Stimulated activated memory B cell treated with anti-CD40 and anti-IgM and Interleukin-4, amounts not matched to agents 10 μg/mL and 1 μg/mL and 100 μg/mL, for 72 hours (primary cell): ENCODE results near the gene EPN1.

Experiments used
- ATAC-seq: fragments of 150-1000 bp; cut with Tn5 transposase; 2 replicates; pipeline ENCODE4 v1.10.0; 2021
- H3K27ac Mint-ChIP-seq: one replicate; pipeline ENCODE4 v1.8.0; 2022; ENCODE audit warnings: mild to moderate bottlenecking, mixed read lengths
- H3K27me3 Mint-ChIP-seq: one replicate; pipeline ENCODE4 v1.8.0; 2022; ENCODE audit warnings: mixed read lengths
- H3K36me3 Mint-ChIP-seq: one replicate; pipeline ENCODE4 v1.8.0; 2022; ENCODE audit warnings: mixed read lengths
- H3K4me1 Mint-ChIP-seq: one replicate; pipeline ENCODE4 v1.8.0; 2022; ENCODE audit warnings: mixed read lengths
- H3K4me3 Mint-ChIP-seq: one replicate; pipeline ENCODE4 v1.8.0; 2022; ENCODE audit warnings: mild to moderate bottlenecking, moderate library complexity, mixed read lengths
- H3K9me3 Mint-ChIP-seq: one replicate; pipeline ENCODE4 v1.8.0; 2022; ENCODE audit warnings: mixed read lengths

EPN1 gene

GRCh38 chr19:55666343-55667005, 8.6 kb upstream of the EPN1 start:
- Mint-ChIP-seq H3K27ac (no peak overlapping the region), H3K27me3 (no peaks in the 10 kb centered on the region), H3K9me3 (no peaks in the 10 kb centered on the region), H3K4me3 (no peak overlapping the region), H3K4me1 (peaks cover 48% of the 10 kb centered on the region), H3K36me3 (peaks cover 62% of the 10 kb centered on the region)
- ATAC-seq = no peak

GRCh38 chr19:55667006-55667381, 8.0 kb upstream of the EPN1 start:
- H3K9me3 Mint-ChIP-seq = no peaks in the 10 kb centered on the region
- H3K27ac Mint-ChIP-seq = no peak overlapping the region
- no peaks in the 10 kb centered on the region for H3K27me3 Mint-ChIP-seq
- no peak for ATAC-seq
- no peak overlapping the region for H3K4me3 Mint-ChIP-seq
- H3K36me3 Mint-ChIP-seq = peaks cover 60% of the 10 kb centered on the region
- H3K4me1 Mint-ChIP-seq = peaks cover 47% of the 10 kb centered on the region

GRCh38 chr19:55667511-55667910, 7.5 kb upstream of the EPN1 start:
- H3K36me3 Mint-ChIP-seq = peaks cover 59% of the 10 kb centered on the region
- no peak for ATAC-seq
- no peaks in the 10 kb centered on the region for H3K9me3 Mint-ChIP-seq
- no peak overlapping the region for H3K4me3 Mint-ChIP-seq
- no peaks in the 10 kb centered on the region for H3K27me3 Mint-ChIP-seq
- peaks cover 47% of the 10 kb centered on the region for H3K4me1 Mint-ChIP-seq
- no peak overlapping the region for H3K27ac Mint-ChIP-seq

GRCh38 chr19:55667958-55668357, 7.1 kb upstream of the EPN1 start:
- peaks cover 43% of the 10 kb centered on the region for H3K4me1 Mint-ChIP-seq
- no peaks in the 10 kb centered on the region for H3K9me3 Mint-ChIP-seq
- H3K27ac Mint-ChIP-seq = no peak overlapping the region
- H3K4me3 Mint-ChIP-seq = no peak overlapping the region
- no peaks in the 10 kb centered on the region for H3K27me3 Mint-ChIP-seq
- H3K36me3 Mint-ChIP-seq = peaks cover 55% of the 10 kb centered on the region
- no peak for ATAC-seq

DNA sequence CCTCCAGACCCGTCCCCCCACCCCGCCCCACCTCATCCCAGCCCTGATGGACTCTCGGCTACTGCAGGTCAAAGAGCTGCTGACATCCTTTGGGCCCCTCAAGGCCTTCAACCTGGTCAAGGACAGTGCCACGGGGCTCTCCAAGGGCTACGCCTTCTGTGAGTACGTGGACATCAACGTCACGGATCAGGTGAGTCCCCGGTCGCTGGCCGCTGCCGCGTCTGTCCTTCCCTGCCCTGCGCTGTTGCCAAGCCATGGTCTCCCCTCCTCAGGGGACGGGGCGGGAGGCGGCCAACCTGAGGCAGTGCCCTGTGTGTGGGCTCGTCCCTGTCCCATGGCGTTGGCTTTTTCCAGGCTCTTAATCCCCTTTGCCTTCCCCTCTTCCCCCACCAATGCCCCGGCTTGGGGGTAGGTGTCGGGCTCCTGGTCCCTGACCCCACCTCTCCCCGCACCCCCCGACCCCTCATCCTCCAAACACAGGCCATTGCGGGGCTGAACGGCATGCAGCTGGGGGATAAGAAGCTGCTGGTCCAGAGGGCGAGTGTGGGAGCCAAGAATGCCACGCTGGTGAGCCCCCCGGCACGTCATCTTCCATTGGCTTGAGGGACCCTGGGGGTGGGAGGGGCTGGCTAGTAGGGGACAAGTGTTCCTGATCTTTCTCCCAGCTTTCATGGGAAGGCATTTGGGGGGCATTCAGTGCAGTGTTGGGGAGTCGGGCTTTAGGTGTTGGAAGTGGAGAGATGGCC, 6.2 kb upstream of the EPN1 start:
- Mint-ChIP-seq H3K4me3 (no peak overlapping the region), H3K9me3 (no peaks in the 10 kb centered on the region), H3K27me3 (no peaks in the 10 kb centered on the region), H3K36me3 (peaks cover 55% of the 10 kb centered on the region), H3K4me1 (peaks cover 41% of the 10 kb centered on the region), H3K27ac (no peak overlapping the region)
- no peak for ATAC-seq

DNA sequence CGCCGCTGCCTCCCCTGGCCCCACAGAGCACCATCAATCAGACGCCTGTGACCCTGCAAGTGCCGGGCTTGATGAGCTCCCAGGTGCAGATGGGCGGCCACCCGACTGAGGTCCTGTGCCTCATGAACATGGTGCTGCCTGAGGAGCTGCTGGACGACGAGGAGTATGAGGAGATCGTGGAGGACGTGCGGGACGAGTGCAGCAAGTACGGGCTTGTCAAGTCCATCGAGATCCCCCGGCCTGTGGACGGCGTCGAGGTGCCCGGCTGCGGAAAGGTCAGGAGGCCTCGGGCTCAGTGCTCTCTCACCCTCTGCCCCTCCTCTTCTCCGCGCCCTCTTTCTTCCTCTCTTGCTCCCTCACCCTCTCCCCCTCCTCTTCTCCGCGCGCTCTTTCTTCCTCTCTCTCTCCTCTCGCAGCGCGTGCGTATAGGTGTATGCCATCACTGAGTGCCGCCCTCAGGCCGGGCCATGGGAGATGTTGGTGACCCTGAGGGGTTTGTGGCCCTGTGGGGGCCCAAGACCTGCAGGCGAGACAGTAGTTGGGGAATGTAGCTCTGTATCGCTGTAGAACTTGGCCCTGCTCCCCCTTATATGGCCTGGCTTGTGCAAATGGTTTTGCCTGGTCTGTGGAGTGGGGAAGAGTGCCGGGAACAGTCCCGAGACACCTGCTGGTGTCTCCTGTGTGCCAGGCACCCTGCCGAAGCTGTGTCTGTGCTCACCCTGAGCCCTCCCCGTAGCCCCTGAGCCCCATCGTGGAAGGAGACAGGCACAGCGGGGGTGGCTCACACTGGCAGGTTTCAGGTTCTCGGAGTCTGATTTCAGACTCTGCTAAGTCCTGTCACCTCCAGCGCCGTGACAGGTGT, 5.4 kb upstream of the EPN1 start:
- H3K27me3 Mint-ChIP-seq = no peaks in the 10 kb centered on the region
- H3K4me1 Mint-ChIP-seq = peaks cover 43% of the 10 kb centered on the region
- no peak for ATAC-seq
- no peaks in the 10 kb centered on the region for H3K9me3 Mint-ChIP-seq
- H3K36me3 Mint-ChIP-seq = peaks cover 53% of the 10 kb centered on the region
- H3K4me3 Mint-ChIP-seq = no peak overlapping the region
- H3K27ac Mint-ChIP-seq = no peak overlapping the region

DNA sequence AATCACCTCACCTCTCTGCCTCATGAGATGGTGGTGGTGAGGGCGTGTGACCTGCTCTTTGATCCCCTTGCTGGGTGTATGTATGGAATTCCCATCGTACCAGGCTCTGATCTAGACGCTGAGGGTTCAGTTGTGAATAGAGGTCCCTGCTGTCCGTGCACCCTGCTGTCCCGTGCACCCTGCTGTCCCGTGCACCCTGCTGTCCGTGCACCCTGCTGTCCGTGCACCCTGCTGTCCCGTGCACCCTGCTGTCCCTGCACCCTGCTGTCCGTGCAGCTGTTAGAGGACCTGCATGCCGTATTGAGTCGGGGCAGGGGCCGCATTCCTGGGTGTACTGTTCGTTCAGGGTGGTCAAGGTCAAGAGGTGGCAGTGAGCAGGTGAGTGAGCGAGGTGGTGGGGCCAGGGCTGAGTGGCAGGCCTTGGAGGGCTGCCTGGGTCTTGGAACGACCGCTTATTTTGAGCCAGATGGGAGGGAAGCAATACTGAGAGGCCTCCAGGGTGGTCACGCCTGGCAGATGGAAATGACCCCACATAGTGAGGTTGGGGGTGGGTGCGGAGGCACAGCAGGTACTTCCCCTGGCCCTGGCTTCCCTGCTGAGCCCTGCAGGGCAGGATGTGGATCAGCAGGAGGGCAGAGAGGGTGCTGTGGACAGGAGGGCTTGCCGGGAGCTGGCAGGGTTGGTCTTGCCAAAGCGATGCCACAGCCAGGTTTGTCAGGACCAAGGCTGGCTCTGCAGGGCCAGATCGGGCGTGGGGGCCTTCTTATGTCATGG, 4.6 kb upstream of the EPN1 start:
- no peak overlapping the region for H3K4me3 Mint-ChIP-seq
- H3K9me3 Mint-ChIP-seq = no peaks in the 10 kb centered on the region
- peak overlapping the region; percentile 48 for H3K27ac Mint-ChIP-seq
- H3K36me3 Mint-ChIP-seq = peaks cover 56% of the 10 kb centered on the region
- peaks cover 47% of the 10 kb centered on the region for H3K4me1 Mint-ChIP-seq
- no peaks in the 10 kb centered on the region for H3K27me3 Mint-ChIP-seq
- ATAC-seq = no peak

DNA sequence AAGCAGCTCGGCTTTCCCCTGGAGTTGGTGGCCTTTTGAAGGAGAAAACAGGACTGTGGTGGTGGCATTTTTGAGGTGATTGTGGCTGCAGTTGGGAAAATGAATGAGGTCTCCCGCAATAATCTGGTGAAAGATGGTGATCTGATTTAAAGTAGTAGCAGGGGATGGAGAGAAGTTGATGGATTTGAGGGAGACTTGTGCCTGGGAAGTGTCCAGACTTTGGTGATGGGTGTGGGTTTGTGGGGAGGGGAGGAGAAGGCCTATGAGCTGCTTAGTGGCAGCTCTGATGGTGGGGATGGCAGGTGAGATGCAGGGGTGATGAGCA, 4.0 kb upstream of the EPN1 start:
- peaks cover 52% of the 10 kb centered on the region for H3K4me1 Mint-ChIP-seq
- no peak for ATAC-seq

DNA sequence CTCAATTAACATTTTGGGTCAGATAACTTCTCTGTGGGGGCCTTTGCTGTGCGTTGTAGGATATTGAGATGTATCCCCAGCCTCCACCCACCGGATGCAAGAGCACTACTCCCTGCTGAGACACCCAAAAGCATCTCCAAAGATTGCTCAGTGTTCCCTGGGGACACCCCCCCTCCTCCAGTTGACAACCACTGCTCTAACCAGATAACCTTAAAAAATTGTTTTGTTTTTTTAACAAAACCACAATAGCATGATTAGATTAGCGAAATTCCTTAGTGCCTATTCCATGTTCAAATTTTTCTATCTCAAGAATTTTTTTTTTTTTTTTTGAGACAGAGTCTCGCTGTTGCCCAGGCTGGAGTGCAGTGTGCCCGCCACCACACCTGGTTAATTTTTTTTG, 2.6 kb upstream of the EPN1 start:
- Mint-ChIP-seq H3K4me1 (peaks cover 64% of the 10 kb centered on the region), H3K9me3 (no peaks in the 10 kb centered on the region), H3K27me3 (no peaks in the 10 kb centered on the region), H3K27ac (no peak overlapping the region), H3K4me3 (no peak overlapping the region), H3K36me3 (peaks cover 58% of the 10 kb centered on the region)
- no peak for ATAC-seq

More for the DNA sequence above, 4.0 kb upstream of the EPN1 start:
- Mint-ChIP-seq H3K27me3 (no peaks in the 10 kb centered on the region), H3K4me3 (no peak overlapping the region), H3K9me3 (no peaks in the 10 kb centered on the region), H3K36me3 (peaks cover 55% of the 10 kb centered on the region), H3K27ac (peak overlapping the region; percentile 48)

GRCh38 chr19:55673465-55673864, 1.6 kb upstream of the EPN1 start:
- H3K27me3 Mint-ChIP-seq = no peaks in the 10 kb centered on the region
- ATAC-seq = no peak
- no peak overlapping the region for H3K4me3 Mint-ChIP-seq
- no peaks in the 10 kb centered on the region for H3K9me3 Mint-ChIP-seq
- peak overlapping the region; percentile 78 for H3K27ac Mint-ChIP-seq
- peaks cover 61% of the 10 kb centered on the region for H3K36me3 Mint-ChIP-seq
- H3K4me1 Mint-ChIP-seq = peaks cover 75% of the 10 kb centered on the region

DNA sequence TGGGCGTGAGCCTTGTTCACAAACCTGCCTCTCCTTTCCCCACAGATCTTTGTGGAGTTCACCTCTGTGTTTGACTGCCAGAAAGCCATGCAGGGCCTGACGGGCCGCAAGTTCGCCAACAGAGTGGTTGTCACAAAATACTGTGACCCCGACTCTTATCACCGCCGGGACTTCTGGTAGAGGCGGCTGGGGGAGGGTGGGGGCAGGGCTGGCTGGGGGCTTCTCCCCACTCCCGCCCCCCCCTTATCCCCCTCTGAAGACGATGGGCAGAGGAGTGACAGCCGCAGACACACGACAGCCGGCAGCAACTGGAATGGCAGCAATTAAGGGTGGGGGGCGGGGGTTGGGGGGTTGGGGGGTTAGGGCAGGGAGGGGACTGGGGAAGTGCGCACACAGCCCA, 1.1 kb upstream of the EPN1 start:
- peaks cover 65% of the 10 kb centered on the region for H3K36me3 Mint-ChIP-seq
- peaks cover 79% of the 10 kb centered on the region for H3K4me1 Mint-ChIP-seq
- ATAC-seq = no peak
- H3K9me3 Mint-ChIP-seq = no peaks in the 10 kb centered on the region
- no peak overlapping the region for H3K4me3 Mint-ChIP-seq
- H3K27me3 Mint-ChIP-seq = no peaks in the 10 kb centered on the region
- H3K27ac Mint-ChIP-seq = peak overlapping the region; percentile 78

DNA sequence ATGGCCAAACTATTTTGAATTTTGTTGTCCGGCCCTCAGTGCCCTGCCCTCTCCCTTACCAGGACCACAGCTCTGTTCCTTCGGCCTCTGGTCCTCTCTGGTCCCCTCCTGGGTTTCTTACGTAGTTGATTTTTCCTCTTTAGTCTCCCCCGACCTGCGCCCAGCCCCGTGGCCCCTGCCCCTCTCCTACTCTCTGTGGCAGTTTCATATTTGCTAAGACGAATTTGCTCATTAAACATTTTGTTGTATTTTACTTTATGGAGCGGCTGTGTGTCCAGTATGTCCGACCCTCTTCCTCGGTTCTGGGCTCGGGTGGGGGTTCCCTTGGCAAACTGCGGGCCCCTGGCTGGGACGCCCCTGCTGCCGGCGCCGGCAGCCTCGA, 576 bp upstream of the EPN1 start:
- ATAC-seq = no peak
- H3K27ac Mint-ChIP-seq = peak overlapping the region; percentile 78
- H3K36me3 Mint-ChIP-seq = peaks cover 66% of the 10 kb centered on the region
- no peaks in the 10 kb centered on the region for H3K9me3 Mint-ChIP-seq
- no peaks in the 10 kb centered on the region for H3K27me3 Mint-ChIP-seq
- H3K4me1 Mint-ChIP-seq = peaks cover 84% of the 10 kb centered on the region
- peak overlapping the region; percentile 98 for H3K4me3 Mint-ChIP-seq

- Mint-ChIP-seq H3K36me3 (peaks cover 68% of the 10 kb centered on the region), H3K4me1 (peaks cover 85% of the 10 kb centered on the region), H3K27ac (peak overlapping the region; percentile 94), H3K4me3 (peak overlapping the region; percentile 98), H3K27me3 (no peaks in the 10 kb centered on the region), H3K9me3 (no peaks in the 10 kb centered on the region)
- no peak for ATAC-seq
These were observed 782 bp downstream of the EPN1 start for GRCh38 chr19:55675661-55676354.

- H3K4me3 Mint-ChIP-seq = peak overlapping the region; percentile 98
- no peaks in the 10 kb centered on the region for H3K27me3 Mint-ChIP-seq
- H3K27ac Mint-ChIP-seq = peak overlapping the region; percentile 94
- peaks cover 82% of the 10 kb centered on the region for H3K4me1 Mint-ChIP-seq
- no peaks in the 10 kb centered on the region for H3K9me3 Mint-ChIP-seq
- H3K36me3 Mint-ChIP-seq = peaks cover 65% of the 10 kb centered on the region
- ATAC-seq = no peak
These were observed 1.4 kb downstream of the EPN1 start for GRCh38 chr19:55676383-55676782.
